ENCODE measurements around the gene ADPRM. TPM values are rescaled to one million over a fixed set of nuclear protein-coding genes. Genes with fewer than 3 reads are reported as not detected.
A peak's percentile ranks its signal among the peaks of the same experiment; 100 is the strongest.

ADPRM gene
- total RNA-seq, 1 experiment from 2014 or later = 7.4 TPM

GRCh38 chr17:10754861-10755591 lies 57.6 kb downstream of the ADPRM start:
- Mint-ChIP-seq H3K27me3 (ENCODE audit: low read depth) (no peaks in the 10 kb centered on the region), H3K9me3 (no peaks in the 10 kb centered on the region), H3K4me3 (peak overlapping the region; percentile 66), H3K4me1 (peaks cover 51% of the 10 kb centered on the region), H3K27ac (peak overlapping the region; percentile 87), H3K36me3 (no peaks in the 10 kb centered on the region)
- TF ChIP-seq OVOL2 (CRISPR knock-in tag; IDR thresholded peaks at IDR 0.05; ENCODE audit: borderline replicate concordance) = no peak
- TF ChIP-seq E2F1 (CRISPR knock-in tag; IDR thresholded peaks at IDR 0.05) = no peak
- TF ChIP-seq HMGA2 (CRISPR knock-in tag; IDR thresholded peaks at IDR 0.05) = no peak
- TF ChIP-seq CBFB (CRISPR knock-in tag; IDR thresholded peaks at IDR 0.05; ENCODE audit: low read depth) = no peak
- no peak for TF ChIP-seq SMAD4 (CRISPR knock-in tag; IDR thresholded peaks at IDR 0.05)
- no peak for TF ChIP-seq STAT6 (CRISPR knock-in tag; conservative IDR thresholded peaks at IDR 0.05; ENCODE audit: low read depth)
- no peak for TF ChIP-seq SOX15 (CRISPR knock-in tag; IDR thresholded peaks at IDR 0.05)
- TF ChIP-seq AR (CRISPR knock-in tag; IDR thresholded peaks at IDR 0.05) = no peak
- TF ChIP-seq, protein P1, sequence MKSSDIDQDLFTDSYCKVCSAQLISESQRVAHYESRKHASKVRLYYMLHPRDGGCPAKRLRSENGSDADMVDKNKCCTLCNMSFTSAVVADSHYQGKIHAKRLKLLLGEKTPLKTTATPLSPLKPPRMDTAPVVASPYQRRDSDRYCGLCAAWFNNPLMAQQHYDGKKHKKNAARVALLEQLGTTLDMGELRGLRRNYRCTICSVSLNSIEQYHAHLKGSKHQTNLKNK (CRISPR knock-in tag; IDR thresholded peaks at IDR 0.05) = no peak
- ATAC-seq (peak; percentile 79), DNase-seq (ENCODE audit: low spot score) (peak; percentile 26)
- ChIA-PET POLR2A (no interaction called here), CTCF (interaction anchor here (0.6 to 4.1 kb wide), 18 partner anchors 8 to 1242 kb away, joined by 3 to 50 read pairs (median 5); partner anchors contain the start of genes TMEM220 and ZNF18)

DNA sequence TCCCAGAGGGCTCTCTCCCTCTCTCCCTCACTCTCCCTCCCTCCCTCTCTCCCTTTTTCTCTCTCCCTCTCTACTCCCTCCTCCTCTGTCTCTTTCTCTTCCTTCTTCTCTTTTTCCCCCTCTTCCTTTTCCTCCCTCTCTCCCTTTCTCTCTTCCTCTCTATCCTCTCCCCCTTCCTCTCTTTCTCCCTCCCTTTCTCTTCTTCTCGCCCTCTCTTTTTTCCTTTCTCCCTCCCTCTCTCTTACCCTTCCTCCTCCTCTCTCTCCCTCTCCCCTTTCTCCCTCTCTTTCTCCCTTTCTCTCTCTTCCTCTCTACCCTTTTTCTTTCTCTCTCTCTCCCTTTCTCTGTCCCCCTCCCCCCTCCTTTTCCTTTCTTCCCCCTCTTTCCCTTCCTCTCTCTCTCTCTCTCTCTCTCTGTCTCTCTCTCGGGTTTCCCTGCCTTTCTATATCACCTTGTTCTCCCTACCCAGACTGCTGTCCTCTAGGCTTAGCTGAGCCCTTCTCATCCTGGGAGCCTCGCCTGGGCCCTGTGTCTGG lies 58.3 kb downstream of the ADPRM start:
- Mint-ChIP-seq H3K9me3 (no peaks in the 10 kb centered on the region), H3K27ac (peak overlapping the region; percentile 87; the same call in 1 of the 2 replicates), H3K27me3 (ENCODE audit: low read depth) (no peaks in the 10 kb centered on the region), H3K4me3 (peak overlapping the region; percentile 66), H3K36me3 (no peaks in the 10 kb centered on the region), H3K4me1 (peaks cover 51% of the 10 kb centered on the region)
- ChIA-PET CTCF (interaction anchor here (1.1 to 4.1 kb wide), 10 partner anchors 9 to 1242 kb away, joined by 4 to 50 read pairs (median 6); partner anchors contain the start of genes TMEM220 and ZNF18), POLR2A (no interaction called here)
- ATAC-seq (no peak), DNase-seq (ENCODE audit: low spot score) (no peak)
- TF ChIP-seq ZNF512 (CRISPR knock-in tag; IDR thresholded peaks at IDR 0.05; ENCODE audit: borderline replicate concordance) = peak; percentile 98
- no peak for TF ChIP-seq ETV6 (CRISPR knock-in tag; IDR thresholded peaks at IDR 0.05)

DNA sequence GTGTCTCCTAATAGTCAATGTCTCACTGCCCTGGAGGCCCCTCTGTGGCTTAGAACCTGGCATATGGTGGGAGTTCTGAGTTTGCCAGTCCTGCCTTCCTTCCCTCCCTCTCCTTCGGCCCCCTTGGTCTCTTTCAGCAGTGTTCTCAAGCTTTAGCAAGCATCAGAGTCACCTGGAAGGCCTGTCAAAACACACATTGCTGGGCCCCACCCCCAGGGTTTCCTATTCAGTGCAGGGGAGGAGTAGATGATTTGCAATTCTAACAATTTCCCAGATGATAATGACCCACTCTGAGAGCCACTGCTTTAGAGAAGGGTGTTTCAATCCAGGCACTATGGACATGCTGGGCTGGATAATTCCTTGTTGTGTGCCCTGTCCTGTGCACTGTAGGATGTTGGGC lies 58.8 kb downstream of the ADPRM start:
- Mint-ChIP-seq H3K27me3 (ENCODE audit: low read depth) (no peaks in the 10 kb centered on the region), H3K27ac (no peak overlapping the region), H3K36me3 (no peaks in the 10 kb centered on the region), H3K4me3 (peak overlapping the region; percentile 66), H3K4me1 (peaks cover 51% of the 10 kb centered on the region), H3K9me3 (no peaks in the 10 kb centered on the region)
- DNase-seq (ENCODE audit: low spot score) (peak; percentile 31), ATAC-seq (no peak; the same call in 1 of the 2 replicates)
- ChIA-PET CTCF (interaction anchor here (1.9 to 3.2 kb wide), 2 partner anchors 17 to 26 kb away, joined by 8 to 27 read pairs; partner anchors contain the start of gene TMEM220), POLR2A (no interaction called here)
- no peak for TF ChIP-seq HMGA2 (CRISPR knock-in tag; IDR thresholded peaks at IDR 0.05)
- no peak for TF ChIP-seq NFE2L1 (CRISPR knock-in tag; IDR thresholded peaks at IDR 0.05)
- TF ChIP-seq IRF2 (CRISPR knock-in tag; IDR thresholded peaks at IDR 0.05; ENCODE audit: borderline replicate concordance, low read depth) = no peak
- TF ChIP-seq SOX15 (CRISPR knock-in tag; IDR thresholded peaks at IDR 0.05) = no peak
- no peak for TF ChIP-seq TEAD1 (CRISPR knock-in tag; IDR thresholded peaks at IDR 0.05)

Measured in WTC11 (cell line).